ENCODE results near the gene SLCO2A1.

The SLCO2A1 gene

GRCh38 chr3:134029734-134030378 lies at the start of gene SLCO2A1:
Gene SLCO2A1, minus strand, starts transcription at chr3:134029925. Its CDS starts 123 bp downstream, at chr3:134029802.
- DNase-seq (ENCODE audit: low spot score): peak; percentile 40

GRCh38 chr3:134079111-134079547 lies 49.4 kb upstream of the SLCO2A1 start:
- TF ChIP-seq CTCF (conservative IDR thresholded peaks at IDR 0.05; ENCODE audit: low read depth): no peak
- H3K27ac ChIP-seq: no peak overlapping the region
- DNase-seq (ENCODE audit: low spot score): no peak
- POLR2A ChIA-PET (ENCODE audit: low non-redundant PET): no interaction called here
- CTCF ChIA-PET: interaction anchor here (0.8 kb wide), 1 partner anchor 19 kb away, joined by 3 read pairs; no protein-coding TSS in a partner anchor

More at GRCh38 chr3:134029734-134030378, at the start of gene SLCO2A1:
- TF ChIP-seq CTCF (conservative IDR thresholded peaks at IDR 0.05; ENCODE audit: low read depth): no peak
- POLR2A ChIA-PET (ENCODE audit: low non-redundant PET): no interaction called here
- CTCF ChIA-PET: no interaction called here
- H3K27ac ChIP-seq: peak within 1 kb of the TSS; percentile 71

GRCh38 chr3:134078169-134078831 lies 48.6 kb upstream of the SLCO2A1 start:
- ChIA-PET CTCF (interaction anchor here (0.8 kb wide), 1 partner anchor 18 kb away, joined by 3 read pairs; no protein-coding TSS in a partner anchor), POLR2A (ENCODE audit: low non-redundant PET) (no interaction called here)
- H3K27ac ChIP-seq: no peak overlapping the region
- no peak for TF ChIP-seq CTCF (conservative IDR thresholded peaks at IDR 0.05; ENCODE audit: low read depth)
- DNase-seq (ENCODE audit: low spot score): no peak

GRCh38 chr3:134077649-134078161 lies 48.0 kb upstream of the SLCO2A1 start:
- DNase-seq (ENCODE audit: low spot score): no peak
- CTCF ChIA-PET: no interaction called here
- no peak overlapping the region for H3K27ac ChIP-seq
- POLR2A ChIA-PET (ENCODE audit: low non-redundant PET): no interaction called here
- no peak for TF ChIP-seq CTCF (conservative IDR thresholded peaks at IDR 0.05; ENCODE audit: low read depth)

- H3K27ac ChIP-seq: no peak overlapping the region
- DNase-seq (ENCODE audit: low spot score): no peak
- ChIA-PET POLR2A (ENCODE audit: low non-redundant PET) (no interaction called here), CTCF (no interaction called here)
- no peak for TF ChIP-seq CTCF (conservative IDR thresholded peaks at IDR 0.05; ENCODE audit: low read depth)
Observed at GRCh38 chr3:134076851-134077250, 47.1 kb upstream of the SLCO2A1 start.

GRCh38 chr3:134075846-134076245 lies 46.1 kb upstream of the SLCO2A1 start:
- CTCF ChIA-PET: no interaction called here
- no peak overlapping the region for H3K27ac ChIP-seq
- DNase-seq (ENCODE audit: low spot score): no peak
- POLR2A ChIA-PET (ENCODE audit: low non-redundant PET): no interaction called here
- TF ChIP-seq CTCF (conservative IDR thresholded peaks at IDR 0.05; ENCODE audit: low read depth): no peak

All from RWPE1 (cell line).